Left lung (tissue), 10 donors: ENCODE measurements around the gene LAPTM4A. TPM values are rescaled to one million over a fixed set of nuclear protein-coding genes. Genes with fewer than 3 reads are reported as not detected.

Experiments
- ATAC-seq: fragments of 200-7000 bp; cut with Tn5 transposase; one replicate; pipeline ENCODE4 v1.9.1; 2020; ENCODE audit warnings: moderate library complexity
- DNase-seq, 4 donors: peaks; one replicate each; pipeline ENCODE4 v3.0.0-alpha.2; 2013 to 2020
- H3K27ac ChIP-seq, 2 donors: fragments of 200-600 bp; sonication (generic) in 1 of 2; one replicate each; pipeline versions ENCODE4 v1.5.0 to v1.8.0; 2020 to 2021
- H3K27me3 ChIP-seq, 2 donors: fragments of 200-600 bp; sonication (generic) in 1 of 2; one replicate each; pipeline versions ENCODE4 v1.5.0 to v1.8.0; 2020 to 2021
- H3K36me3 ChIP-seq, 2 donors: fragments of 200-600 bp; sonication (generic) in 1 of 2; one replicate each; pipeline versions ENCODE4 v1.5.0 to v1.8.0; 2020 to 2021
- H3K4me1 ChIP-seq, 2 donors: fragments of 200-600 bp; one replicate each; pipeline ENCODE4 v1.8.0; 2021
- H3K4me3 ChIP-seq, 2 donors: fragments of 200-600 bp; sonication (generic) in 1 of 2; one replicate each; pipeline versions ENCODE4 v1.5.0 to v1.8.0; 2020 to 2021; ENCODE audit warnings: mild to moderate bottlenecking in 1 of 2
- H3K9me3 ChIP-seq, 2 donors: fragments of 200-600 bp; sonication (generic) in 1 of 2; one replicate each; pipeline versions ENCODE4 v1.5.0 to v1.8.0; 2020 to 2021
- intact Hi-C, 2 donors: fragments of 100-400 bp; cut with DNase I; formaldehyde crosslinking; loops; one replicate each; pipeline versions ENCODE4 v1.11.2 to v1.14.2; 2022
- polyA plus RNA-seq, 6 donors: library from polyadenylated mRNA; unstranded; fragments of 120-200 nt; gene quantifications; one replicate each; pipeline ENCODE4 v1.2.1, GENCODE V29; 2013; ENCODE audit not compliant: insufficient read length in 6 of 6
- total RNA-seq, 2 donors: library from RNA; stranded (reverse); fragmentation: NEBNext Ultra II Directional; extraction: Animal tissue kit (Norgen Biotek cat#: 25700); gene quantifications; one replicate each; pipeline ENCODE4 v1.2.1, GENCODE V29; 2021
- TF ChIP-seq, protein P1 (sequence below), 2 donors: fragments of 200-600 bp; sonication (generic) in 1 of 2; IDR thresholded peaks; one replicate each; pipeline versions ENCODE4 v1.5.0 to v1.8.0; 2021; ENCODE audit warnings: antibody characterized with exemption in 2 of 2
- donor health status: DM: no; HTN: yes; CAD: no.
- donor health status: DM: no; HTN: no; CAD: no.

LAPTM4A gene
- total and polyA plus RNA-seq, 8 donors: 220 to 531 (median 464) TPM

DNA sequence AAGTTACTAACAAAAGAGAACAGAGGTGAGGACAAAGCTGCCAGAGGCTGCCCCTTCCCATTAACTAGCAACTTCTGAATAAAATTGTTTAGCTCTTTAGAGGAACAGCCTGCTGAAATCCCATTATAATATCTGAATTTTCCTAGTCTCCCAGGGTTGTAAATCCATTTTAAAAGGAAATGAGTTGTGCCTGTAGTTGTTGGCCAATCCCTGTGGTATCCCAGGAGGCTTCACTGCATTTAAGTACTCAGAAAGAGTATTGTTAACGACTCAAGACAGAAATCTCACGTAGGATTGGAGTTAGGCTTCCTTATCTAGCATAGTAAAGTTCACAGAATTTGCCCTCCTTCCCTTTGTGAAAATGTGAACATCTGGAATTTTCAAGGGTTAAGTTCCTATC lies 8.9 kb downstream of the LAPTM4A start:
- TF ChIP-seq, protein P1, sequence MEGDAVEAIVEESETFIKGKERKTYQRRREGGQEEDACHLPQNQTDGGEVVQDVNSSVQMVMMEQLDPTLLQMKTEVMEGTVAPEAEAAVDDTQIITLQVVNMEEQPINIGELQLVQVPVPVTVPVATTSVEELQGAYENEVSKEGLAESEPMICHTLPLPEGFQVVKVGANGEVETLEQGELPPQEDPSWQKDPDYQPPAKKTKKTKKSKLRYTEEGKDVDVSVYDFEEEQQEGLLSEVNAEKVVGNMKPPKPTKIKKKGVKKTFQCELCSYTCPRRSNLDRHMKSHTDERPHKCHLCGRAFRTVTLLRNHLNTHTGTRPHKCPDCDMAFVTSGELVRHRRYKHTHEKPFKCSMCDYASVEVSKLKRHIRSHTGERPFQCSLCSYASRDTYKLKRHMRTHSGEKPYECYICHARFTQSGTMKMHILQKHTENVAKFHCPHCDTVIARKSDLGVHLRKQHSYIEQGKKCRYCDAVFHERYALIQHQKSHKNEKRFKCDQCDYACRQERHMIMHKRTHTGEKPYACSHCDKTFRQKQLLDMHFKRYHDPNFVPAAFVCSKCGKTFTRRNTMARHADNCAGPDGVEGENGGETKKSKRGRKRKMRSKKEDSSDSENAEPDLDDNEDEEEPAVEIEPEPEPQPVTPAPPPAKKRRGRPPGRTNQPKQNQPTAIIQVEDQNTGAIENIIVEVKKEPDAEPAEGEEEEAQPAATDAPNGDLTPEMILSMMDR (IDR thresholded peaks at IDR 0.05): no peak
- peak overlapping the region in 1 of 2 donors; percentile 40 for H3K27ac ChIP-seq

DNA sequence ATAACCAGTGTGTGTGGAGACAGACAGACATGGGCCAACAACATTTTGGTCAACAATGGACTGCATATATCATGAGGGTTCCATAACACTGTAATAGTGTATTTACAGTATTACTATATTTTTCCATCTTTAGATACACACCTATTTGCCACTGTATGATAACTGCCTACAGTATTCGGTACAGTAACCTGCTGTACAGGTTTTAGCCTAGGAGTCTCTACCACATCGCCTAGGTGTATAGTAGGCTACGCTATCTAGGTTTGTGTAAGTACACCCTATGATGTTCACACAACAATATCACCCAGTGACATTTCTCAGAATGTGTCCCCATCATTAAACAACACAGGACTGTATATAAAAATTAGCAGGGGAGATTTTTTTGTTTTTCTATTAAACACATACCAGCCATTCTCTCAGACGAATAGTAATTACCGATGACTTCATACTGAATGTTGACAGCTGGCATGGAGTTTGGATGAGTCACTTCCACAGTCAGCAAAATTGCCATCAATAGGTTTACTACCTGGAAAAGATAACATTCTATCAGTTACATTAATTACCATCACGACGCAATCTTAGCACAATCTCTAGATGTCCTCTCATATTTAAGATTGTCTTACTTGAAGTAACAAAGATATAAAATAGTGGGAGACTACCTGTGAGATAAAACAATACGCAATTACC lies 10.8 kb downstream of the LAPTM4A start:
- TF ChIP-seq, protein P1 (IDR thresholded peaks at IDR 0.05): no peak
- Histone ChIP-seq H3K27ac (no peak overlapping the region), H3K36me3 (peaks cover 0 to 53% of the 10 kb centered on the region in 2 donors), H3K4me3 (no peak overlapping the region), H3K27me3 (no peaks in the 10 kb centered on the region), H3K4me1 (peaks cover 7 to 43% of the 10 kb centered on the region in 2 donors), H3K9me3 (no peaks in the 10 kb centered on the region)
- intact Hi-C loops: no loop called here
- ATAC-seq (no peak), DNase-seq (no peak)

More for the DNA sequence above, 8.9 kb downstream of the LAPTM4A start:
- intact Hi-C loops: no loop called here
- Histone ChIP-seq H3K4me1 (peaks cover 7 to 58% of the 10 kb centered on the region in 2 donors), H3K9me3 (no peaks in the 10 kb centered on the region), H3K36me3 (peaks cover 0 to 34% of the 10 kb centered on the region in 2 donors), H3K4me3 (no peak overlapping the region), H3K27me3 (no peaks in the 10 kb centered on the region)
- DNase-seq (no peak), ATAC-seq (peak; percentile 38)

DNA sequence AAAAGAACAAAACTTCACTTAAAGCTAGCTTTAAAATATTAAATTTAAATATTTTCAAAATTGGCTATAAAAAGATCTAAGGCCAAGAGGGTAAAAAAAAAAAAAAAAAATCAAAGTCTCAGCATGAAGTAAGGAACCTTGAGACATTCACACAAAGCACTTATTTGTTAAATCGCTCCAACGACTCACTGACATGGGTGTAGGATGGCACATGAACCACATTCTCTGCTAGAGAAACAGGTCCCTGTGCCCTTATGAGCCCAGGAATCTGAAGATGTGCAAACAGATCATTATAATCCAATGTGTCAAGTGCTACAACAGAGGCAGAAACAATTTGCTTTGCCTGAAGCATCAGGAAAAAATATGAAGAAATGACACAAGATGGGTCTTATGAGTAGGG lies 13.8 kb downstream of the LAPTM4A start:
- Histone ChIP-seq H3K4me3 (no peak overlapping the region), H3K4me1 (peaks cover 0 to 16% of the 10 kb centered on the region in 2 donors), H3K9me3 (no peaks in the 10 kb centered on the region), H3K27ac (no peak overlapping the region), H3K27me3 (no peaks in the 10 kb centered on the region), H3K36me3 (peaks cover 4 to 83% of the 10 kb centered on the region in 2 donors)
- ATAC-seq: no peak
- DNase-seq: no peak
- intact Hi-C loops: no loop called here
- TF ChIP-seq, protein P1 (IDR thresholded peaks at IDR 0.05): no peak

DNA sequence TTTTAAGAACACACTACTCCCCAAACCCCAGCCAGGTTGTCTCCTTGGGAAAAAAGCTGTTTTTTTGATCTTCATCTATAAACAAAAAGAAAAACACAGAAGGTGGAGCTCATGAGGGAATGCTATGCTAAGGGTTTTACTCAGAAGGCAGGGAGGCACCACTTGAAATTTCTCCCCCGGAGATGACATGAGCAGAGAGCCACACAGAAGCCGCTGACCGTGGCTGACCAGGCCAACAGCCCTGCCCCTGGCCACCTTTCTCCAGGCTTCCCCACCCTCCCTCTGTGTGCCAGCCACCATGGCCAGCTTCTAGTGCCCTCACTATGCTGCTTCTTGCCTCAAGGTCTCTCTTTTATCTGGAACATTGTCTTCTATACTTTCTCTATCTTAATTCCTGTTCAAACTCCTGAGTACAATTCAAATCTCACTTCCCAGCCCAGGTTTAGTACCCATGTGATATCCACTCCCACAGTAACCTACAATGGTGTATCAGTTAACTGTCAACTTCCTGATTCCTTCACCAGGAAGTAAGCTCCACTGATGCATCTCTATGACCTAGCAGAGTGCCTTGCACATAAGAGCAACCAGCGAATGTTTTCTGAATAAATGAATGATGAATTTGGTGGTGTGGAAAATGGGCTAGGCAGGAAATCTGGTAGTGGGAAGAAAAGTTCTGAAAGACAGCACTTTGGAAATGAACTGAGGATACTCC lies 15.3 kb downstream of the LAPTM4A start:
- Histone ChIP-seq H3K36me3 (peaks cover 4 to 98% of the 10 kb centered on the region in 2 donors), H3K4me1 (peaks cover 0 to 8% of the 10 kb centered on the region in 2 donors), H3K27me3 (no peaks in the 10 kb centered on the region), H3K4me3 (no peak overlapping the region), H3K9me3 (no peaks in the 10 kb centered on the region), H3K27ac (no peak overlapping the region)
- intact Hi-C loops: no loop called here
- TF ChIP-seq, protein P1 (IDR thresholded peaks at IDR 0.05): no peak
- ATAC-seq: no peak
- DNase-seq: no peak

DNA sequence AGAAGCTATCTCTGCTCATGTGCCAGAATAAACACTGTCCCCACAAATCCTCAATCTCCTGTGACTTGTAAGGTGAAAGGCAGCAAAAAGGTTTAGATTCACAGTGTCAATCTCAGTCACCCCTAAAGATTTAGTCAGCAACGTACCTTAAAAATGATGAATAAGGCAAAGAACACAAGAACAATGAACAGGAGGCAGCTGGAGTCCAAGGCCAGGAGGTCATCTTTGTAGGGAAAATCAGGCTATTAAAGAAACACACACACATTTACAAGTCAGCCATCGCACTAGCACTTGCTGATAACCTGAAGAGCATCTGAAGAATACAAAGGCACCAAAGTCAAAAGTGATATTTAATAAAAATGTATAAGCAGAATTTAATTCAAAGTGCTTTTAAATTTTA lies 16.6 kb downstream of the LAPTM4A start:
- Histone ChIP-seq H3K9me3 (no peaks in the 10 kb centered on the region), H3K4me3 (no peak overlapping the region), H3K4me1 (no peaks in the 10 kb centered on the region), H3K27ac (no peak overlapping the region), H3K27me3 (no peaks in the 10 kb centered on the region), H3K36me3 (peaks cover 4 to 100% of the 10 kb centered on the region in 2 donors)
- TF ChIP-seq, protein P1 (IDR thresholded peaks at IDR 0.05): no peak
- no peak for ATAC-seq
- intact Hi-C loops: no loop called here
- DNase-seq: no peak
